Anterior cingulate cortex (tissue), 58 donors: ENCODE data around the gene TM4SF1.
"Not testable (repeated sequence)": the region's sequence is repeated elsewhere in the genome, so short reads cannot be mapped to it uniquely, and the experiment has no call there.

ENCODE experiments used
- DNase-seq, 58 donors: peaks; one replicate each; lab custom pipeline; 2025; lab: John Stamatoyannopoulos, UW

The TM4SF1 gene

DNA sequence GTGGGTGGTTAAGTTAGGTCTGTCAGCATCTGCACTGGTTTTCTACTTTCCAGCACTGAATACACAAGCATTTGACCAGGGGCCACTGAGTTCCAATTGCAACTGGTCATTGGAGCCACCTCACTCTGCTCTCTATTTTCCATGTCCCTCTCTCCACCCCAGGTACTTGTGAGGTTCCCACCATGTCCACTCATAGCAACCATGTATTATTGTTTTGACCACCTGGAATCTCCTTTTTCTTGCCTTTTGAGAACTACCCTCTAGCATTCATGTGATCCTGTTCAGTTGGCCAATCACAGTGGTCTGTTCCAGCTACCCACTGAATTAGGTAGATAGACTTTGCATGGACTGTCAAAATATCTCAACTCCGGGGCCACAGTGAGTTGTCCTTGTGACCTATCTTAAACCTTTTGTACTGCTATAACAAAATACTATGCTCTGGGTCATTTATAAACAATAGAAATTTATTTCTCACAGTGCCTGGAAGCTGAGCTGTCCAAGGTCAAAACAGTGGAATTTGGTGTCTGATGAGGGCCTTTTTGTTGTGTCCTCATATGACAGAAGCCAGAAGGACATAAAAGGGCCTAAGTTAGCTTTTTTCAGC lies 23.8 kb downstream of the TM4SF1 start:
- no peak for DNase-seq

DNA sequence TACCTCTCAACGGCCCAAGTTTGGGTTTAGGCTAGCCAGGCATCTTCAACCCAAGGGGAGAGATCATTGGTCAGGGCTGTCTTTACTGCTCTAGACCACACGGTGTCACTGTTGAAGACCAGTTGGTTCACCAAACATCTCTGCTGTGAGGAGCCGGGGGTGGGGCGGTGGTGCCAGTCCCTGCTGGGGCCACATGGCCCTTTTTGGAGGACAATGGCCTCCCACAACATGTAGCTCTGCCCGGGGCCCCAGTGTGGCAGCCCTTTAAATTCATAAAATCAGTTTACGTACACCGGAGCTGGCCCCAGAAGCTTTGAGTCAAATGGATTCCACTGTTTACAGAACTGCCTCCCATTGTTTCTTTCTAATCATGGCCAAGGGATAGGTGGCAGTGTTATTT lies 24.9 kb downstream of the TM4SF1 start:
- DNase-seq: peak in 21 of 58 donors; percentile 2 to 50 (median 22)

DNA sequence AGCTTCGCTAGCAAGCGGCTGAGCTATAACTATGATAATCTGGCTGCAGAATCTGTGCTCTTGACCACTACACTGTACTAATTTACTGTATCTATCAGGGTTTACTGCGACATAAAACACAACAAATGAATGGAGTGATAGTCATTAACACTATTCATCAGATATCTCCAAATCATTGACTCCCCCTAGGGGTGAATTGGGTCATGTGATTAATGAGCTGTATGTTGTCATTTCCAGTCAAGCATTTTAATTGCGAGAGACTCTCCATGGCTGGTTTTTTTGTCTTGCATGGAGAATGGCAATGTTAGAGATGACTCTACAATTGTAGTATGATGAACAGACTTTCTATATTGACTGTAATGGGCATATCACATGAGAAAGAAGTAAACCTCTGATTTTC lies 33.5 kb downstream of the TM4SF1 start:
- no peak for DNase-seq

DNA sequence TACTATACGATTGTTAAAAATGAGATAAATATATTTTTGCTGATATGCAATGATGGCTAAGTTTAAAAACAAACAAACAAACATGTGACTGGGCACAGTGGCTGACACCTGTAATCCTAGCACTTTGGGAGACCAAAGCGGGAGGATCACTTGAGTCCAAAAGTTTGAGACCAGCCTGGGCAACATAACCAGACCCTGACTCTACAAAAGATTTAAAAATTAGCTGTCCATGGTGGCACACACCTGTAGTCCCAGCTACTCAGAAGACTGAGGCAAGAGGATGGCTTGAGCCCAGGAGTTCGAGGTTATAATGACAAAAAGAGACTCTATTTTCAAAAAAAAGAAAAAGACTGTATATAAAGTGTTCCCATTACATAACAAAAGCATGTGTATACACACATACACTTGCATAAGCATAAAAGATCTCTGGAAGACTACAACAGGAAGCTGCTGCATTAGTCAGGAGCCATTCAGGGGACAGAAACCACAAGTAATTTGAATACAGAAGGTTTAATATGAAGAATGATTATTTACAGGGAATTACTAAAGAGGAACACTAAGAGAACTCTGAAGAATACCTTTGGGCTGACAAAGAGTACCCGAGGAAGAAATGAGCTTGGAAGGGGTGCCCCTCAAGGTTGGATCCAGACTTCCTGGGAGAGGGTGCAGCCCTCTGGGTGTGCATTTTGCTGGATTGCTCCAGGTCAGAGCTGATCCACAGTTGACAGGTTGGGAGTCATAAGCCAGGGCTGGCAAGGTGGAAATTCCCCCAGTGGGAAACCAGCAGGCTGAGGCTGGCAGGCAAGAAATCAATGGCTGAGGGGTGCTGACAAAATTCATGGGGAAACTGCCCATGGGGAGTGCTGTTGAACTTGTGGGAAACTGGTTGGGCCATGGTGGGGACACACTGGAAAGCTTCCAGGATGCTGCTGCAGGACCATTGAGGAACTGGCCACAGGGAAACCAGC lies 34.8 kb downstream of the TM4SF1 start:
- DNase-seq: no peak

DNA sequence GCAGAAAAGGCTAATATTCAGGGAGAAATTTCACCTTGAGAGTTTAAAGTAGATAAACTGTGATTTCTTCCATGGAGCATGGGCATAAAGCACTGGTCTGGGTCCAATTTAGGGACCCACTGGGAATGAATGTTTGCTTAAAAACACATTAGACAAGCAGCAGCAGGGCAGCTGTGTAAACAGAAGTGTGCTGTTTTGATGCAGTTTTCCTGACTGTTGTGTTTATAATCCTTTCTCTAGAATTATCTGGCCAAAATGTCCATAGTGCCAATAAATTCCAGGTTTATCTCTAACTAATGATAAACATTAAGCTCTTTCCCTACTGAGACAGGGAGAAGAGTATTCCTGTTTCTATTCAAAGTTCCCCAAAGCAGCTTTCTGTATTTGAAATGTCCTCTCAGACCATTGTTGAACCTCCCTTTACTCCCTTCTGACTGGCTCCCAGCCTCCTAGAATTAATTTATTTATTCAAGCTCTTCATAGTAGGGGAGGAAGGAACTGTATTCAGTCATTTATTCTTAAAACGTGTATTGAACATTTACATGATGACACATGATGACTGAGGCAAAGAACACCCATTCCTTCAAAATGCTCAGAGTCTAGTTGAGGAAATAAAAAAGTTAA lies 37.0 kb downstream of the TM4SF1 start:
- no peak for DNase-seq

DNA sequence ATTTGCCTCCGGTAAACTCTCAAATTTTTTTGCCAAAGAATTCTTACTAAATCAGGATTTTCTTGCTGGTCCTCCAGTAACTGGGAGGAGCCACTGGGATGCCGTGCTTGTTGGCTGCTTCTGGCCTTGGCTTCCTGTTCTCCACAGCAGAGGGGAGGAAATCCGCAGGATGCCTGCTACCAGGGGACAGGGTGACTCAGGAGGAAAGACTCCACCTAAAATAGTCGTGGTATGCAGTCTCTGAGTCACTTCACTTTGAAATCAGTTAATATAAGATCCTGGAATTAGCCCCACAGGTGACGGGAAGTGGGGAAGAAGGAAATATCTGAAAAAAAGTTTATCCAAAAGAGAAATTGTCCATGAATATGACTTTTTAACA lies 37.5 kb downstream of the TM4SF1 start:
- no peak for DNase-seq

DNA sequence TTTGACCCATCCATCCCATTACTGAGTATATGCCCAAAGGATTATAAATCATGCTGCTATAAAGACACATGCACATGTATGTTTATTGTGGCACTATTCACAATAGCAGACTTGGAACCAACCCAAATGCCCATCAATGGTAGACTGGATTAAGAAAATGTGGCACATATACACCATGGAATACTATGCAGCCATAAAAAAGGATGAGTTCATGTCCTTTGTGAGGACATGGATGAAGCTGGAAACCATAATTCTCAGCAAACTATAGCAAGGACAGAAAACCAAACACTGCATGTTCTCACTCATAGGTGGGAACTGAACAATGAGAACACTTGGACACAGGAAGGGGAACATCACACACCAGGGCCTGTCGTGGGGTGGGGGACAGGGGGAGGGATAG lies 40.0 kb downstream of the TM4SF1 start:
- DNase-seq: not testable (repeated sequence)

DNA sequence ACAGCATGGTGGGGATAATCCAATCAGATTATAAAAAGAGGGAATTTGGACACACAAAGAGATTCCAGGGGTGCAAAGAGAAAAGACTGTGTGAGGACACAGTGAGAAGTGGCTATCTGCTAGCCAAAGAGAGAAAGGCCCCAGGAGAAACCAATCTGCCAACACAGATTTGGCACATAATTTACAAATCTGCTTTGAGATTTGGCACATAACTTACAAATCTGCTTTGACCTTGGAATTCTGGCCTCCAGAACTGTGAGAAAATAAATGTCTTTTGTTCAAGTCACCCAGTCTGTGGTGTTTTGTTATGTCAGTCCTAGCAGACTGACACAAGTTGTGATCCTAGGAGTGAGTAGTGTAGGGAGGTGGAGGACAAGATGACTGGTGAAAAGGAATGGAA lies 40.5 kb downstream of the TM4SF1 start:
- no peak for DNase-seq

DNA sequence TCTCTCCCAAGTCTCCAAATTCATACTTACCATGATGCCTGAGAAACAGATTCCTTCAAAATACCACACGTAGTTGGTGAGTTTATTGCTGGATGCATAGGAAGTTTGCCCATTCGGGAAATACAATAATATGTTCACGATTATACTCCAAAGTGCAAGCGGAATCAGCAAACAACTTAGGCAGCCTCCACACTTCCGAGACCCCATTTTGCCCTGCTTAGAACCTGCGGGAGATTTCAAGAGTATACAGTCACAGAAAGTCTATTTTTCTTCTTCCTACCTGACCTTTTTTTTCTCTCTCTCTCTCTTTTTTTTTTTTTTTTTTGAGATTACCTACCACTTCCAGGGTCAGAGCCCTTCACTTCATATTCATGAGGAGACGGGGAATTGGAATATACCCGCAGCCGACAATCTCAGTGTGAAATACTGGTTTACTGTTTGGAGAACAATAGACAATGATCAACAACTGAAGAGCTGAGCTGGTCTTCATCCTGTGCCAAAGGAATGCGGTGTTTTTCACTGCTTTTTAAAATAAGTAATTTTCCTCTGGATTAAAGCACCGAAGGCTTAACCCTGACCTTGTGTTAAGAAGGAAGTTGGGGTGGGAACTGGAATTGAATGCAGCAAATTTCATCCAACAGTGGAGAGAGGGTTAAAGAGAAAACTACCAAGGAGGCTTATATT lies 44.1 kb downstream of the TM4SF1 start, which contains the start of gene TM4SF18:
Gene TM4SF18 (minus strand): TSS at position 461 of the 684 bp plus-strand sequence. CDS start 254 bp downstream, at position 207.
- DNase-seq: peak in 4 of 58 donors; percentile 1 to 54 (median 2)

DNA sequence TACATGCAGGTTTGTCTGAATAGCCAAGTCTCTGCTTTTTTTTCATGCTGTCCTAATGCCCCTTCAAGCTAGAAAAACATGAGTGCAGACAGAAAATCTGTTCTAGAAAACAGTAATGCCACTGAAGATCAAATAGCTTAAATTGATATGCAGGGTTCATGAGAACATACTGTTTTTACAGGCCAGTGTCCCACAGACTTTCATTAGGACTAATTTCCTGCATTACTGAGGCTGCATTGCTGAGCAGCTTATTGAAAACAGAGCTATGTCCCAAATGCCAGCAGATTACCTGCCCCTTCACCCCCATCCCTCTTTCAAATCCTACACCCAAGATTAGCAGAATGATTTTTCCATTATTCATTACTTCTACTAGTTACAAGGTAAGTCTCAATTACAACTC lies 44.7 kb downstream of the TM4SF1 start:
- DNase-seq: no peak

DNA sequence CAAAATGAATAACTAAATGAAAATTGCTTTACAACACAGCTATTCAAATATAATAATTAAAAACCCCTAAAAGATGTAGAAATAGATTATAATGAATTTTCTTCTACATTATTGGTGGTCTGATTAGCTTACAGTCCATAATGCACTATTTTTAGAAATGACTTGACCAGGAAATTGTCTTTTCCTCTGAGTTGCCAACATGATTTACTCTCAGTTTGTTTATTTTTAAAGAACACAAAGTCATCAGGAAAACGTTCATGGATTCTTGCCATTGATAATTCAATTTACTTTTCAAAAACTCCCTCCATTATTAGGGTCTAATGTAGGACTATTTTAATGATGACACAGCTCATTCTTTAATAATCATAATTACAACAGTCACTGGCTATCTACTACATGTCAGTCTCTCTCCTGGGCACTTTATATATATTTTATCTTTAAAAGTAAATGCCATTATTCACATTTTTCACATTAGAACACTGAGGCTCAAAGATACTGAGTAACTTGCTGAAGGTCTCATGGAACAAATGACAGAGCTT lies 45.2 kb downstream of the TM4SF1 start:
- DNase-seq: no peak

DNA sequence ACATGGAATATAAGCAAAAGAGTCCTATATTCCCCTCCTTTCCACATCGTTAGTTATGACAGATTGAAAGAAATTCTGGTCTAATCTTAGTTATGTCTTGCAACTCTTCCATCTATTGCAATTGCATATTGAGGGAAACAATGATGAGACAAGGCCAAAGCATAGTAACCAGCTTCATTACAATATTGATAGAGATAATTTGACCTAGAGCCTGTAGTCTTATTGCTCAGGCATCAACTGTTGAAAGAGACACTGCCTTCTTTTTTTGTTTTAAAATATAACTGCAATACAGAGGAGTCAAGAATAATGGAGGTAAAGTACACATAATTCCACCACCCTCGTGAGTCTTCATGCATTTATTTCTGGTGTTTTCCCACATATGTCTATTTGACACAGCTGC lies 46.1 kb downstream of the TM4SF1 start:
- DNase-seq: no peak

DNA sequence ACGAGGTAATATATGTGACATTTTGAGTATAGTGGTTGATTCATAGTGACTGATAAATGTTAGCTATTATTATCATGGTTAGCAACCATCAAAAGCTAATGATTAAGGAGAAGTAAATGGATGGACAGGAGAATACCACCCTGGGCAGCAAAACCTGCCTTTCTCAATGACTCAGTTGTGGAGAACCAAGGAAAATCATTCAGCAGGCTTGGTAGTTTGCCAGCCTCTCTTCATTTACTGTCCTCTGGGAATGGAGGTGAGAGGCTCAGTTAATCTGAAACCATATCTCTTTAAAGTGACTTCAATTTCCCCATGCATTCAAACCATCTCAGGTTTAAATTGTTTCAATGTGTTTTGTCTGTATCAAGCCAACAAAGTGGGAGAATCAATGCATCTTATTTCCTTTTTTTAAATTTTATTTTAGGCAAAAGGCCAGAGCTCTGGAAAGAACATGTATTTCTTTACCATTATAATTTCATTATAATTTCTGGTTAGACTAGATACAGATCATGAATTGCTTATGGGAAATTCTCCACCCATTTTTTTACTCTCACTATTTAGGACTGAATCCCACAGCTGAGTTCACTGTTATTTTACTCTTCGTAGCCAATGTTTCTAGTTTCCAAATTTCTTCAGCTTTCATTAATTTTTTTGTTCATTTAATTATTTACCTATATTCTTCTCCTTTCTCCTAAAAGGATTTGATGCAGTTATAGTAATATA lies 46.7 kb downstream of the TM4SF1 start:
- no peak for DNase-seq

DNA sequence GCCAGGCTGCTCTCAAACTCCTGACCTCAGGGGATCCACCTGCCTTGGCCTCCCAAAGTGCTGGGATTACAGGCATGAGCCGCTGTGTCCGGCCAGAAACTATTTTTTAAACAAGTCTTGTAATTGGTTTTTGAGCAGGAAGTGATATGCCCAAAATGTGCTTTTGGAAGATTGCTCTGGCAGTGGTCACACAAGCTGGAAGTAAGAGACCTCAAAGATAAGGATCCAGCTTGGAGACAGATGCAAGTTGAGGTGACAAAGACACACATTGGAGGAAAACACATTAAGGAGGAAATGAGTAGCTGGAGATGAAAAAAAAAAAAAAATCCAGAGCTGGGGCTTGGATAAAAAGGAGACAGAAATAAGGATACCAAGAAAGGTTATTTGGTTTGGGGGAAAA lies 50.3 kb downstream of the TM4SF1 start:
- no peak for DNase-seq

DNA sequence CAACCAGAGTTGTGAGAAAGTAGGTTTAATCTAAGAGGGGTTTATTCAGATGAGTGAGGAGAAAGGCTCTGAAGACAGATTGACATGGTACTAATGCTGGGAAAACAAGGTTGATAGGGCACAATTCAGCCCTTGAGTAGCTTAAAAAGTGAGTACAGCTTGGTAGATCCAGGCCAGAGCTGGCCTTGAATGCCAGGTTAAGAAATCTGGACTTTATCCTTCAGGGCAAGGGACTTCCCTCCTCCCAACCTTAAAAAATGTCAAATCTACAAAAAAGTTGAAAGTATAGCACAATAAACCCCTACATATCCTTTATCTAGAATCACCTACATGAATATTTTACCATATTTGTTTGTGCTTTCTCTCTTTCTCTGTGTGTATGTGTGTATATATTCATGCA lies 51.9 kb downstream of the TM4SF1 start:
- no peak for DNase-seq

DNA sequence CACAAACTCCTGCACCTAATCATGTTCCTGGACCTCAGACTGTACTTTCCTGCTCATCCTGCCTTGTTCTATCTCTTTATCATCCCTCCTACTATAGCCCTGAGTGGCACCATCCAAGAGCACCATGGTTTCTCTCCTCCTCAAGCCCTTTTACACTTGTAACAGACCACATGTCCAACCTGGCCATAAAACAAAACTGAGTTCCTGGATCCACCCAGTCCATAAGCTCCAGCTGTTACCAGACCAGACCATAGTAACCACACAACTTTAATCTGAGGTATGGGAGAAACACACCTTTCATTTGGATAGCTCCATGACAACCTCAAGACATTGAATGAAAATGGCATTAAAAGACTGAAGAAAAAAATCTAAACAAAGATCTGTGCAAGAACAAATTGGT lies 53.1 kb downstream of the TM4SF1 start:
- DNase-seq: no peak

DNA sequence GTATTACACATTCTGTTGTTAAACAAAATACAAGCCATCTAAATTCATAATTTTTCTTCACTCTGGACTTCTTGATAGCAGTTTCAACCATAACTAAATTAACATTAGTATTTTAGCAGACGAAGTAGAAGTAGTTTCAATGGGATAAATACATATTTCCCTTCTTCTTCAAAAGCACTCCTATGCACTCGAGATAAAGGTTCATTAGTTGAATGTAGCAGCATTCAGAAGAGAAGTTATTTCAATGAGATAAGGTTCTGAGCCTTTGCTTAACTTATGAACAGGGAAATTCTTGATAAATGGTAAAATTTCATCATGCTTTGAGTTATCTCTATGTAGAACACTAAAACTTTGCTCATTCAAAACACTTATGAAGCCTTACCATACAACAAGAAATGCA lies 55.8 kb downstream of the TM4SF1 start:
- no peak for DNase-seq

DNA sequence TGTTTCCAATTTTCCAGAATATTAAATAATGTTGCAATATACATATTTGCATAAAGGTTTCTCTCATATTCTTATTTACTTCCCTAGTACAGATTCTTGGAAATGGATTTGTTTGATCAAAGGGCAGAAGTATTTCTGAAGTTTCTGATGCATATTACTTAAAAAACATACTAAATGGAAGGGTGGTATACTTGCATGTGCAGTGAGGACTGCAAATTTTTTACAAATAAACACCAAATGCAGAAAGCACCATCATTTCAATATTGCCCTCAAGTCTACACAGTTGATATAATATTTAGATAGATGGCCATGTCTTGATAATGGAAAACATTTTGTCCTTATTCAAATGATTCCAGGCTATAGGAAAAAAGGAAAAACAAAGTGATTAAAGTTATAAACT lies 56.3 kb downstream of the TM4SF1 start:
- DNase-seq: no peak

DNA sequence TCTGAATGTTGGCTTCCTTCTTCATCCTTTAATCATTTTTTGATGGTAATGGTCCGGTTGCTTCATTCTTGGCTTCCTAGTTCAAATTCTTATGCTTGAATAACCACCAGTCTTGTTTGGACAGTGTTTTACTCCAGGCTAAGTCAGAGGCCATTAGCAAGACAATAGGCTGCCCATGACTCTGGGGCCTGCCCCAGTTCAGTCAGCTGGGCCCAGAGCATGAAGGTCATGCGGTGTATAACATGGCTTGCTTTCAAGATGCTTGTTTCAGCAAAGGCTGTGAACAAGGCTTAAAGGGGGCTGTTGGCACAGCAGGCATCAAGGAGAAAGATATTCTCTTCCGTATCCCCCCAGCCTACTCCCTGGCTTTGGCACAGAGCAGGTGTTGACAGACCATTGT lies 57.7 kb downstream of the TM4SF1 start:
- DNase-seq: no peak
